ENCODE measurements around the gene ADIPOR2.
A peak's percentile ranks its signal among the peaks of the same experiment; 100 is the strongest.
"Not testable (repeated sequence)": the region's sequence is repeated elsewhere in the genome, so short reads cannot be mapped to it uniquely, and the experiment has no call there.

Gene ADIPOR2

GRCh38 chr12:1681493-1681807 is 9.4 kb upstream of the ADIPOR2 start:
- no peak for DNase-seq (ENCODE audit: low read depth)
- no peak for TF ChIP-seq CTCF (conservative IDR thresholded peaks at IDR 0.05; ENCODE audit: low read length)
- H3K4me3 ChIP-seq (ENCODE audit: low read length), result no peak overlapping the region

GRCh38 chr12:1688086-1688710 is 2.7 kb upstream of the ADIPOR2 start:
- TF ChIP-seq CTCF (conservative IDR thresholded peaks at IDR 0.05; ENCODE audit: low read length), result no peak
- no peak for DNase-seq (ENCODE audit: low read depth)
- no peak overlapping the region for H3K4me3 ChIP-seq (ENCODE audit: low read length)

- no peak for TF ChIP-seq CTCF (conservative IDR thresholded peaks at IDR 0.05; ENCODE audit: low read length)
- peak; percentile 23 for DNase-seq (ENCODE audit: low read depth)
Observed at GRCh38 chr12:1691123-1692007, 495 bp downstream of the ADIPOR2 start.

GRCh38 chr12:1692226-1692625 is 1.4 kb downstream of the ADIPOR2 start:
- H3K4me3 ChIP-seq (ENCODE audit: low read length), result peak overlapping the region; percentile 89
- DNase-seq (ENCODE audit: low read depth), result no peak
- TF ChIP-seq CTCF (conservative IDR thresholded peaks at IDR 0.05; ENCODE audit: low read length), result no peak

More at GRCh38 chr12:1691123-1692007, 495 bp downstream of the ADIPOR2 start:
- H3K4me3 ChIP-seq (ENCODE audit: low read length), result peak overlapping the region; percentile 89

GRCh38 chr12:1692895-1693610 is 2.2 kb downstream of the ADIPOR2 start:
- no peak overlapping the region for H3K4me3 ChIP-seq (ENCODE audit: low read length)
- no peak for DNase-seq (ENCODE audit: low read depth)
- TF ChIP-seq CTCF (conservative IDR thresholded peaks at IDR 0.05; ENCODE audit: low read length), result no peak

GRCh38 chr12:1695097-1695496 is 4.2 kb downstream of the ADIPOR2 start:
- not testable (repeated sequence) for DNase-seq (ENCODE audit: low read depth); H3K4me3 ChIP-seq (ENCODE audit: low read length)

- no peak overlapping the region for H3K4me3 ChIP-seq (ENCODE audit: low read length)
- no peak for DNase-seq (ENCODE audit: low read depth)
Observed at GRCh38 chr12:1695886-1696670, 5.2 kb downstream of the ADIPOR2 start.

More at GRCh38 chr12:1695886-1696670, 5.2 kb downstream of the ADIPOR2 start:
- TF ChIP-seq CTCF (conservative IDR thresholded peaks at IDR 0.05; ENCODE audit: low read length), result no peak
